Measurements from ENCODE around the gene CSHL1.
"Not testable (repeated sequence)": the region's sequence is repeated elsewhere in the genome, so short reads cannot be mapped to it uniquely, and the experiment has no call there.

DNA sequence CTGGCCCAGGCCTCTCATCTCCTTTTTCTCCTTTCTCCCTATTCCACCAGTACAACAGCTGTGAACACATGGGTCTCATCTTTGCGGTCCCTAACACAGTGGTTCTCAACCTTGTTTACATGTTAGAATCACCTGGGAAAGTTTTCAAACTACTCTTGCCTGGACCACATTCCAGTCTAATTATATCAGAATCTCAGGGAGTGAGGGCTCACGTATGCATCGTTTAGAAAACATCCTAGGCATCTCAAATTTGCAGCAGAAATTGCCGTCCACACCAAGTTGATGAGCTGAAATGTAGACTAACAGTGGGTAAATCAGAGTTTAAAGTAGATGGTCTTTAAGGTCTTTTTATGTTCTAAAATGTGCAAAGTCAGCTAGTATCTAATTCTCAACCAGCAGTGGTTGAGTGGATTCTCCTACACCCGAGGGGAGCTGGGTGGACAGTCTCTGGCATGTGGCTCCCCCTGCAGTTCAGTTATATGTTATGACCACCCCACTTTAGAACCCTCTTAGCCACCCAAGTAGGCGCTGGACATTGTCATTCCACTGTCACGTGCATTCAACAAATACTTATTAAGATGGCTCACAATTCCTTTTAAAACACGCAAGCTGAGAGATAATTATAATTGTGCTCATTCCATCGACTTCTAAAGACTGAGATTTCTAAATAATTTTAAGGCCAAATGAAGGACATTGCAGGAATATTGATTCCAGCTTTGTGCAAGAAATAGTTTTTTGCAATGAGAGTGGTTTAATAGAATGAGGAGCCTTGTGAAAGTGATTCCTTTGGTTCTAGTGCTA, 41.4 kb downstream of the CSHL1 start:
- TF ChIP-seq CTCF (conservative IDR thresholded peaks at IDR 0.05) = peak; percentile 17
- TF ChIP-seq ZFX (IDR thresholded peaks at IDR 0.05) = not testable (repeated sequence)

Measured in C4-2B (cell line).